Epithelial cell of esophagus (primary cell): Measurements from ENCODE around the gene TUBA1C.

Source experiments
- DNase-seq: peaks from one replicate; pipeline ENCODE4 v3.0.0; 2010; ENCODE audit warnings: low read depth
- H3K4me3 ChIP-seq: 2 replicates; pipeline ENCODE4 v1.5.1; 2011; ENCODE audit warnings: mild to moderate bottlenecking, low read length, control low read depth
- CTCF ChIP-seq: IDR thresholded peaks from 2 replicates; pipeline ENCODE4 v1.5.1; 2011; ENCODE audit warnings: low read depth, mild to moderate bottlenecking, low read length, control low read depth, inconsistent platforms; ENCODE audit not compliant: insufficient read depth; ENCODE audit errors: missing control alignments

TUBA1C gene

GRCh38 chr12:49227713-49228112 lies 37.2 kb upstream of the TUBA1C start:
- TF ChIP-seq CTCF: no peak
- H3K4me3 ChIP-seq: no peak overlapping the region
- DNase-seq: no peak

- no peak for TF ChIP-seq CTCF
- DNase-seq: no peak
- H3K4me3 ChIP-seq: no peak overlapping the region
Observed at GRCh38 chr12:49228653-49229052, 36.2 kb upstream of the TUBA1C start.

DNA sequence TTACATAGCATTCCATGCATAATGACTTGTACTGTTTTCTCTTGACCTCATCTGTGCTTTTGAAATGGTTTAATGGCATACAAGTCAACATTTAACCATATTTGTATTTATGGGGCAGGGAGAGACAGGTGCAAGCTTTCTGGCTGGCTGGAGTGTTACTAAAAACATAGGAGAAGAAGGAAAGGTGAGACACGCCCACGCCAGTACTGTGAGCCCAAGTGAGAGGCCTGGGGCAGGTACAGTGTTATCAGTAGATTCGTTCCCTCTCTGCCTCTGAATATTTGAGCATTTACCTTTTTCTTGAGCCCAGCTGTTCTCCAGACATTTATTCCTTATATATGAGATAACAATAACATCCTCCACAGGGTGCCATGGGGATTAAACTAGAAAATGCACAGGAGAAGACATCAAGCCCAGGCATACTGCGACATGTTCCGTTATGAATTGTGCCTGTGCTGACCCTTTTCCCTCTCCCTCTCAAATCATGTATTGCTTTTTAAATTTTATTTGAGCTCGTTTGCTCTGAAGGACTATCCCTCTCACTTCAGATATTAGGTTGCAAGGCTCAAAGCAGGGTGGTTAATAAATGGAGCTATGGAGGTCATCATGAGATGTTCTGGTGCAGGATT lies 34.6 kb upstream of the TUBA1C start:
- no peak overlapping the region for H3K4me3 ChIP-seq
- TF ChIP-seq CTCF: no peak
- no peak for DNase-seq

DNA sequence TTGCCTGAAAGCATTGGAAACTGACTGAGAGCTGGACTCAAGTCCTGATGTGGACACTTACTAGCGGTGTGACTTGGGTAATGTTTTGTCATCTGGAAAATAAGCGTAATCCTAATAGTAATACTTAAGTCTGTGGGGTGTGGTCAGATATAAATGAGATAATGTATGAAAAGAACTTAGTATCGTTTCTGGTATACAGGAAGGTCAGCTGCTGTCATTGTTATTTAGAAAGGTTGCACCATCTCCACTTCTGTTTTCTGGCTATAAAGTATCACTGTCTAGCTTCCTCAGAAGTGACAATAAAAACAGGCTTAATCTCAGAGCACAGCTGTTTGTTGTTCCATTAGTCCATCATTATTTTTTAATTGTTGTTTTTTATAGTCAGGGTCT lies 34.1 kb upstream of the TUBA1C start:
- no peak for DNase-seq
- H3K4me3 ChIP-seq: no peak overlapping the region
- TF ChIP-seq CTCF: no peak

- H3K4me3 ChIP-seq: no peak overlapping the region
- no peak for DNase-seq
Observed at GRCh38 chr12:49231878-49232655, 32.8 kb upstream of the TUBA1C start.

DNA sequence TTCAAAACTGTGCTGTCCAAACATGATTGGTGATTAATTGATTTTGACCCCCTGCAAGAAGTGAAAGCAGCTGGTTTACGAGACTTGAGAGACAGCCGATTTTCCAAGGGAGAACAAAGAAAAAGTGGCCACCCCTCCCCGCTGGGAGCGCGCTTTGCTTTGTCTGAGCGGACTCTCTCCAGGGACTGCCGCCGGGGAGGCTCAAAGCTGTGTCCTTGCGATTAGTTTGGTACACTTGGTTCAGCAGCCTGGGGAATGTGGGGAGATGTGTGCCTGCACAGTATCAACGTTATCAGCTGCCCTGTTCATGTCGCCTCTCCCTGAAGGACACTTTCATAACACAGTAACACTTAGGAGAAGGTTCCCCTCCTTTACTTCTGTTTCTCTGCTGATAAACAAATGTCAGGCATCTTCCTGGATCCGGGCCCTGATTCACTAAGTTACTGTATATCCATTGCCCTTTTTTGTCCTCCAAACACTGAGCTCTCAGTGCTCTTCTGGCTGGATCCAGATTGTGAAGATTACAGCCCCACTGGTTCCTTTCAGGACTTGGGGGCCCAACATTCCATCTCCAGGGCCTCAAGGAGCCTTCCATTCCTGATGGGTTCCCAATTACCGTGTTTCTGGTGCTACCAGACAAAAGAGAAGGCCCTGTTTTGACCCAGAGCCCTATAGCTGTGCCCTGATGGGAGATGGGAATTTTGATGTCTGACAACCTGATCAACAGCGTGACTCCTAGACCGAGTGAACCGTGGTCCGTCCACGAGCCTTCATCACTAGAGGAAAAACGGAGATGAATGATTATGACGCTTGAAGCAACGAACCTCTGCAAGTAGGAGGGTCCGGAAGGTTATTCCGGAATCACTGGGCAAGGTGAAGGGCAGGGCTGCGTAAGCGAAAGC lies 31.7 kb upstream of the TUBA1C start:
- DNase-seq: no peak
- TF ChIP-seq CTCF: no peak
- no peak overlapping the region for H3K4me3 ChIP-seq

More at GRCh38 chr12:49231878-49232655, 32.8 kb upstream of the TUBA1C start:
- TF ChIP-seq CTCF: no peak
